GM19438 (cell line): ENCODE results near the gene IGFBP6.

Source experiments
- ATAC-seq: cut with Tn5 transposase; IDR thresholded peaks from one replicate; pipeline ENCODE4 v1.9.1; 2021; ENCODE audit warnings: low read depth; ENCODE audit not compliant: unreplicated experiment

Gene IGFBP6

DNA sequence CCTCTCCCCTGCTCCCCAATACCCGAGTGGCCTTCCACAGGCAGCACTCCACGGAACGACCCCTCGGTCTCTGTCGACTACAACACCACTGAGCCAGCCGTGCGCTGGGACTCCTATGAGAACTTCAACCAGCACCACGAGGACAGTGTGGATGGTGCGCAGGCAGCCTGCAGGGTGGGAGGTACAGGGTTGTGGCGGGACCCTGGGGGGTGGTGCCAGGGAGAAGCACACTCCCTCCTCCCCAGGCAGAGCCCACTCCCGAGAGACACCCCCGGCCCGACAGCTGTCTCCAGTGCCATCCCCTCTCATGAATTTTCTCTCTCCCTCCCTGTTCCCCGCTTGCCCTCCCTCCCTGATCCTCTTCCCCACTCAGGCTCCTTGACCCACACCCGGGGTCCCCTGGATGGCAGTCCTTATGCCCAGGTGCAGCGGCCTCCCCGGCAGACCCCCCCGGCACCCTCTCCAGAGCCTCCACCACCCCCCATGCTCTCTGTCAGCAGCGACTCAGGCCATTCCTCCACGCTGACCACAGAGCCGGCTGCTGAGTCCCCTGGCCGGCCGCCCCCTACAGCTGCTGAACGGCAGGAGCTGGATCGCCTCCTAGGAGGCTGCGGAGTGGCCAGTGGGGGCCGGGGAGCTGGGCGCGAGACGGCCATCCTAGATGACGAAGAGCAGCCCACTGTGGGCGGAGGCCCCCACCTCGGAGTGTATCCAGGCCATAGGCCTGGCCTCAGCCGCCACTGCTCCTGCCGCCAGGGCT lies 38.6 kb upstream of the IGFBP6 start:
- ATAC-seq = no peak

DNA sequence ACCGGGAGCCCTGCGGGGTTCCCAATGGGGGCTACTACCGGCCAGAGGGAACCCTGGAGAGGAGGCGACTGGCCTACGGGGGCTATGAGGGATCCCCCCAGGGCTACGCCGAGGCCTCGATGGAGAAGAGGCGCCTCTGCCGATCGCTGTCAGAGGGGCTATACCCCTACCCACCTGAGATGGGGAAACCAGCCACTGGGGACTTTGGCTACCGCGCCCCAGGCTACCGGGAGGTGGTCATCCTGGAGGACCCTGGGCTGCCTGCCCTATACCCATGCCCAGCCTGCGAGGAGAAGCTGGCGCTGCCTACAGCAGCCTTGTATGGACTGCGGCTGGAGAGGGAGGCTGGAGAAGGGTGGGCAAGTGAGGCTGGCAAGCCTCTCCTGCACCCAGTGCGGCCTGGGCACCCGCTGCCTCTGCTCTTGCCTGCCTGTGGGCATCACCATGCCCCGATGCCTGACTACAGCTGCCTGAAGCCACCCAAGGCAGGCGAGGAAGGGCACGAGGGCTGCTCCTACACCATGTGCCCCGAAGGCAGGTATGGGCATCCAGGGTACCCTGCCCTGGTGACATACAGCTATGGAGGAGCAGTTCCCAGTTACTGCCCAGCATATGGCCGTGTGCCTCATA lies 37.9 kb upstream of the IGFBP6 start:
- ATAC-seq = no peak

- ATAC-seq = no peak
These were observed 37.3 kb upstream of the IGFBP6 start for GRCh38 chr12:53060064-53060720.

DNA sequence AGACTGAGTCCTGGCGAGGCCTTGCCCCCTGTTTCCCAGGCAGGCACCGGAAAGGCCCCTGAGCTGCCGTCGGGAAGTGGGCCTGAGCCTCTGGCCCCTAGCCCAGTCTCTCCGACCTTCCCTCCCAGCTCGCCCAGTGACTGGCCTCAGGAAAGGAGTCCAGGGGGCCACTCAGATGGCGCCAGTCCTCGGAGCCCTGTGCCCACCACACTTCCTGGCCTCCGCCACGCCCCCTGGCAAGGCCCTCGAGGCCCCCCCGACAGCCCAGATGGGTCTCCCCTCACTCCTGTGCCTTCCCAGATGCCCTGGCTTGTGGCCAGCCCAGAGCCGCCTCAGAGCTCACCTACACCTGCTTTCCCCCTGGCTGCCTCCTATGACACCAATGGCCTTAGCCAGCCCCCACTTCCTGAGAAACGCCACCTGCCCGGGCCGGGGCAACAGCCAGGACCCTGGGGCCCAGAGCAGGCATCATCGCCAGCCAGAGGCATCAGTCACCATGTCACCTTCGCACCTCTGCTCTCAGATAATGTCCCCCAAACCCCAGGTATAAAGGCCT lies 36.7 kb upstream of the IGFBP6 start:
- ATAC-seq = no peak

DNA sequence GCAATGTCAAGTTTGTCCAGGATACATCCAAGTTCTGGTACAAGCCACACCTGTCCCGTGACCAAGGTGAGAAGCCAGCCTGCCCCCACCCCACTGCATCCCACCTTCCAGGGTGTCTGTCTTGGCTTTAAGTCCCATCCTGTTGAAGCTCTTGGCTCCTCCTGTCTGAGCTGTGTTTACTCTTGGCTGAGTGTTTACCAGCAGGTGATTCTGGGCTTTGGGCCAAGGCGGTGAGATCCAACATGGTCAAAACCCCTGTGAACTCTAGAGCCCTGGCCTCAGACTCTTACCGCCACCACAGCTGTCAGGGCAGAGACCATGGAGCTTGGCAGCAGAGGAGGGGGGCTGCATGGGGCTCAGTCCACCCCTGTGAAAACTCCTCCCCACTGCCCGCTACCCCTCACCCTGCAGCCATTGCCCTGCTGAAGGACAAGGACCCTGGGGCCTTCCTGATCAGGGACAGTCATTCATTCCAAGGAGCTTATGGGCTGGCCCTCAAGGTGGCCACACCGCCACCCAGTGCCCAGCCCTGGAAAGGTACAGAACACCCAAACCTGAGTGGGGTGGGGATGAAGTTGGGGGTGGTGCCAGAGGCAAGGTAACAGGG lies 36.0 kb upstream of the IGFBP6 start:
- ATAC-seq = no peak

DNA sequence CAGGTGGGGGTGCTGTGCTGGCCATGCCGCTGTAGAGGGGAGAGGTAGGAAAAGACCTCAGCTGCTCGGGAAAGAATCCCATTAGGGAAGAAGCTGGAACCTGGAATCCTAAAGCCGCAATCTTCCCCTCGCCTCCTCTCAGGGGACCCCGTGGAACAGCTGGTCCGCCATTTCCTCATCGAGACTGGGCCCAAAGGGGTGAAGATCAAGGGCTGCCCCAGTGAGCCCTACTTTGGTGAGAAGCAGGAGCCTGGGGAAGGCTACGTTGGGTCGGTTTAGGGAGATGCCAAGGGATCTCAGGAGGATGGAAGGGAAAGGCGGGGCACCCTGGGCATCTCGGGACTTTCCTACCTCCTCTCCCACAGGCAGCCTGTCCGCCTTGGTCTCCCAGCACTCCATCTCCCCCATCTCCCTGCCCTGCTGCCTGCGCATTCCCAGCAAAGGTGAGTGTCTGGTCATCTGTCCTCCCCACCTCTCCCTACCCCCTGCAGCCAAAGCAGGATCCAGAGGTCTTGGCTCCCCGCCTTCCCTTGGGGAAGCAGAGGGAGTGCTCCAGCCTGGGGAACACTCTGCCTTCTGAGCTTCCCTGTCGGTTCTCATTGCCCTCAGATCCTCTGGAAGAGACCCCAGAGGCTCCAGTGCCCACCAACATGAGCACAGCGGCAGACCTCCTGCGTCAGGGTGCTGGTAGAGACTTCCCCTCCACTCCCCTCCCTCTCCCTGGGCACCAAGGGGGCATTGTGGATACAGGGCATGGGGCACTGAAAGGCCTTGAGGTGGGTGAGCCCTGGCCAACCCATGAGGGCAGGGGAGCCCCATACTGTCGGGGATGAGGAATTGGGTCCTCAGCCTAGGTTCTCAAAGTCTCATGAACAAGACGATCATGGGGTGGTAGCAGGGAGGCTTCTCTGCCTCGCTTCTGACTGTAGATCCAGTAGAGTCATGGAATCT lies 35.2 kb upstream of the IGFBP6 start:
- no peak for ATAC-seq

GRCh38 chr12:53062977-53063707 lies 34.3 kb upstream of the IGFBP6 start:
- no peak for ATAC-seq

- no peak for ATAC-seq
These were observed 33.5 kb upstream of the IGFBP6 start for GRCh38 chr12:53063708-53064612.

DNA sequence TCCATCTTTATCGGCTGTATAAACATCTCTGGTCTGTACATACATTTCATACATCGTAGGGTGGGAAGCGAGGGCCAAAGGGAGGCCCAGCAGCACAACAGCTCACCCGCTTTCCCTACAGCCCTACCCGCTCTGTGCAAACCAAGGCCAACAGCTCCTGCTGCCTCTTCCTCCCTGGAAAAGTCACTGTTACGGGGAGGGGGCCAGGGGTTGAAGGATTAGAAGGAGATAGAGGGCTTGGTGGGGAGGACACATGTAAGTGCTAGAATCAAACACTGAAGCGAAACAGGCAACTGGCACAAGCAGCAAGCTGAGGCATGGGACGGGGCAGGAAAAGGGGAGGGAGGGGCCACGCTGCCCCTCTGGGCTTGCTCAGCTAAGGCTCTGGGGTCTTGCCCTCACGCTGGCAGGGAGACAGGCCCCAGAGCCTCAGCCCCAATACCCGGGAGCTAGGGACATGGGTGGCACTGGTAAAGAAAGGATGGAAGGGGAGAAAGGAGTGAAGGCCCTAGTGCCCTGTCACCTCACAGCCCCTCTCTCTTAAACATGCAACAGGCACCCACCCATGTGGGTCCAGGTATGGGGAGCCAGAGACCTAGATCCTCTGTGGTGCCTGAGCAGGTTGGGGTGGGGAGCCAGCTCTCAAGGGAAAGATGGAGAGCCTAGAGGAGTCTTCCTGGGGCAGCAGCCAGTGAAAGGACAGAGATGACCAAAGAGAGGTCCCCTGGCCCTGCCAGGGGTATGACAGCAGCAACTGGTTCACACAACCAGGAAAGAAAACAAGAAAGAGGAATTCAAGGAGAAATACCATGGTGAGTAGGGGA lies 32.6 kb upstream of the IGFBP6 start:
- no peak for ATAC-seq

DNA sequence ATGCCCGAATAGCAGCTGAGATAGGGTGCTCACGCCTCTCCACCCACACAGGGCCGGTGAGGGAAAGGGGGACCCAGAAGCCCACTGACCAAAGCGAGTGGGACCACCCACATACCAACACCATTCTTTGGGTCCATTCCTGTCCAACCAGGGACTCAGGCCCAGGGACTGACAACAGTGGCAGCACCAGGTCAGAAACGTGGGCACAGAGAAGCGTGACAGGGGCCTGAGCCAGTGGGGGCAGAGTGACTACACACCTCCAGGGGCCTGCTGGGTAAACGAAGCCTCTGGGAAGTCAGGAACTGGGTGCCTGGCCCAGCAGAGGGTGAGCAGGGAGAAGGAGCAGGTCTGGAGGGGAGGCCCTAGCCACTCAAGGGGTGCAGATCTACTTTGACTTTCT lies 32.0 kb upstream of the IGFBP6 start:
- no peak for ATAC-seq

DNA sequence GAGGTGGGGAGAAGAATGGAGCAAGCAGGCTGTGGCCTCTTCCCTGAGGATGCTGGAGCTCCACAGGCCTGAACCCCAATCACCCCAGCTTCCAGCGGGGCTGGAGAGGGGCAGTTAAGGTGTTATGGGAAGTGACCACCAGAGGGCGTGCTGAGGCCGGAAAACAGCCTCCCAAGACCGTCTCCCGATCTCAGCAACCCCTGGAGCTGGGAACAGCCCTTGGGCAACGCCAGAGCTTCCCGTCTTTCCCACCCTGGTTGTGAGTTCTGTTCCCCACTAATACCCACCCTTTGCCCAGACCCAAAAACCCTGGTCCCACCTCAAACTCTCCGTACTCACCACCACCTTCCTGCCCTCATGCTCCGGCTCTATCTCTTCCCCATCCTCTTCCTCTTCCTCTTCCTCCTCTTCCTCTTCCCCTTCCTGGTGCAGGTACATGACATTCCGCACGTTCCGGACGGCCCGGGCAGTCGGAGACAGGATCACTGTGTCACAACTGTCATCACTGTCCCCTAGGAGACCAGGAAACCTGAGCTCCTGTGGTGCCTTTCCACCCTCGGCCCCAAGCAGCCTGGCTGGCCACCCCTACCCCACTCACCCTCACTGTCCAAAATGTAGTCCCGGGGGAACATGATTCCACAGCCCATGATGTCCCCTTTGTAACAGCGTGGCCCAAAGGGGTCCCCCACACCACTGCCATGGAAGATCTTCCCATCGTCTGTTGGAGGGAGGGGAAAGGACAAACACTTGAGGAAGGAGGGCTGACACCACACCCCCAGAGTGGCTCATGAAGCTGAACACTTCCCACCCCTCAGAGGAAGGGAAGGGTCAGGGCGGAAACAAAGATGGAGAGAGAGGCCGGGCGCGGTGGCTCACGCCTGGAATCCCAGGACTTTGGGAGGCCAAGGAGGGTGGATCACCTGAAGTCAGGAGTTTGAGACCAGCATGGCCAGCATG lies 31.2 kb upstream of the IGFBP6 start:
- no peak for ATAC-seq

- no peak for ATAC-seq
These were observed 30.1 kb upstream of the IGFBP6 start for GRCh38 chr12:53067074-53067992.

DNA sequence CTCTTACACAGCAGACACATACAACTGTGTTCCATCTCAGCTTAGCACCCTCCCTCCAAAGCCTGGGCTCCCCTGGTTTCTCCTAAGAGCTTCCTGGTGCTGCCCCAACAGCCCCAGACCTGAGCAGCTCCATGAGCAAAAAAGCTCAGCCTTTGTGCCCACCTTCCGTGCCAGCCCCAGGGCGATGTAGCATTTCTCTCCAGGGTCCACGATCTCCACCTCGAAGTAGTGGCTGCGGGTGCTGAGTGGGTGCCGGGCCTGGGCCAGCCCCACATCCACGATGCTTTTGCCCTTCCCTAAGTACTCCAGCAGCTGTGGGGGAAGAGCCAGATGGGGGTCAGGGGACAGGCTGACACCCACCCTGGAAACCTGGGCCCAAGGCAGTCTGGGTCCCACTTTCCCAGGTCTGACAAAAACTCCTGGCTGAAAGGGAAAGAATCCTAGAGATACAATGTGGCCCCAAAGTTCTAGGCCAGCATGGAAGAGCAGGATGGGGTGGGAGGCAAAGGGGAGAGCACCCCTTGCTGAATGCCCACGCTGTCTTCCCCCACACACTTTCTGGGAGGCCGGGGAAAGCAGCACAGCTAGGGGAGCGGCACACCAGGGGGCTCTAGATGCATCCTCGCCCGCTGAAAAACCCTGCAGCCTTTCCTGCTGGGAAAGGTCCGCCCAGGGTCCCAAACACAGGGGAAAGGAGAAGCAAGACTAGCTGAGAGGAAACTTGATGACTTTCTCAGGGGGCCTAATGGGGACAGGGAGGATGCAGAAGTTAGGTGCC lies 29.3 kb upstream of the IGFBP6 start:
- ATAC-seq = no peak

DNA sequence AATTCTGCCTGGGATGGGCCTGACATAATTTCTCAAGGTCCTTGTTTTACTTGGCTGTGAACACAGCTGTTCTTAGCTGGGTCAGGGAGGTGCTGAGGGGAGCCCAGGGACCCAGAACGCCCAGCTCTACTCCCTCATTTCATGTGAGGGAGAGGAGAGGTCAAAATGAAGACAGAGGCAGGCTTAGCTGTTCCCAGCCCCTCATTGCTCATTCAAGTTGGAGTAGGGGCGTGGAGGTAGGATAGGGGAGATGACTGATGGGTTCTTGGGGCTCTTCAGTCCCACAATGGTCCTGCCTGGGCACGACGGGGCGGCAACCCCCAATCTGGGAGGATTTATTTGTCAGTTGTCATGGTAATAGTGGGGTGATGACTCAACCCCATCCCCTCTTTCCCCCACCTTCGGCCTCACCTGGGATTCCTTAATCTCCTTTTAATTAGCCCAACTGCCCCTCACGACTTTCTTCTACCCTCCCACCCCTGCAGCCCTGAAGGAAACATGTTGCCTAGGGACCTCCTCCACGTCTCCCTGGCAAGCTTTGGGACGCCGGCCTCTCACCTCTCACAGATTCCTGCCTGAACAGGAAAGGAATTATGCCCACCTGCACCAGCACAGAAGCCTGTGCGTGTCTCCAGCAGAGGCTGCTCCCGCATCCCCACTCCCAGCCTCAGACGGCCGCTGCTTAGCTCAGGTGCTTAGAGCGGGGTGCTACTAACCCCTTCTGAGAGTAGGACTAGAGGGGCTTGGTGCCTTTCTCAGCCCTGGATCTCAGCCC lies 28.5 kb upstream of the IGFBP6 start:
- ATAC-seq = no peak
